ENCODE results near the gene BMP8A.

- TF ChIP-seq, protein P1, sequence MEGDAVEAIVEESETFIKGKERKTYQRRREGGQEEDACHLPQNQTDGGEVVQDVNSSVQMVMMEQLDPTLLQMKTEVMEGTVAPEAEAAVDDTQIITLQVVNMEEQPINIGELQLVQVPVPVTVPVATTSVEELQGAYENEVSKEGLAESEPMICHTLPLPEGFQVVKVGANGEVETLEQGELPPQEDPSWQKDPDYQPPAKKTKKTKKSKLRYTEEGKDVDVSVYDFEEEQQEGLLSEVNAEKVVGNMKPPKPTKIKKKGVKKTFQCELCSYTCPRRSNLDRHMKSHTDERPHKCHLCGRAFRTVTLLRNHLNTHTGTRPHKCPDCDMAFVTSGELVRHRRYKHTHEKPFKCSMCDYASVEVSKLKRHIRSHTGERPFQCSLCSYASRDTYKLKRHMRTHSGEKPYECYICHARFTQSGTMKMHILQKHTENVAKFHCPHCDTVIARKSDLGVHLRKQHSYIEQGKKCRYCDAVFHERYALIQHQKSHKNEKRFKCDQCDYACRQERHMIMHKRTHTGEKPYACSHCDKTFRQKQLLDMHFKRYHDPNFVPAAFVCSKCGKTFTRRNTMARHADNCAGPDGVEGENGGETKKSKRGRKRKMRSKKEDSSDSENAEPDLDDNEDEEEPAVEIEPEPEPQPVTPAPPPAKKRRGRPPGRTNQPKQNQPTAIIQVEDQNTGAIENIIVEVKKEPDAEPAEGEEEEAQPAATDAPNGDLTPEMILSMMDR (conservative IDR thresholded peaks at IDR 0.05) = no peak
- TF ChIP-seq ZFX (IDR thresholded peaks at IDR 0.05) = no peak
These were observed 17.4 kb downstream of the BMP8A start for GRCh38 chr1:39508857-39509305.
